MM.1S (cell line): Measurements from ENCODE around the gene SLC35B1.

Source experiments
- DNase-seq: peaks from one replicate; pipeline ENCODE4 v3.0.0-alpha.2; 2015
- H2AFZ ChIP-seq: fragments of 300-600 bp; sonication (generic); 2 replicates; pipeline ENCODE4 v1.6.0; 2016; ENCODE audit warnings: antibody characterized with exemption, low read length
- H3F3A ChIP-seq: fragments of 300-600 bp; sonication (generic); 2 replicates; pipeline ENCODE4 v1.6.1; 2016; ENCODE audit warnings: mild to moderate bottlenecking, antibody characterized with exemption, low read length, moderate library complexity, mixed read lengths; ENCODE audit not compliant: insufficient read depth
- H3K27ac ChIP-seq: fragments of 300-600 bp; sonication (generic); 2 replicates; pipeline ENCODE4 v1.5.1; 2016; ENCODE audit warnings: mild to moderate bottlenecking, low read length
- H3K27me3 ChIP-seq: fragments of 300-600 bp; sonication (generic); replicated peaks from 2 replicates; pipeline ENCODE4 v1.6.0; 2016; ENCODE audit warnings: low read length; ENCODE audit not compliant: insufficient read depth
- H3K36me3 ChIP-seq: fragments of 300-600 bp; sonication (generic); replicated peaks from 2 replicates; pipeline ENCODE4 v1.6.1; 2016; ENCODE audit warnings: mild to moderate bottlenecking, low read length, mixed read lengths; ENCODE audit not compliant: insufficient read depth
- H3K4me1 ChIP-seq: fragments of 300-600 bp; sonication (generic); 2 replicates; pipeline ENCODE4 v1.6.1; 2016; ENCODE audit warnings: low read length, mixed read lengths
- H3K4me2 ChIP-seq: fragments of 300-600 bp; sonication (generic); 2 replicates; pipeline ENCODE4 v1.6.0; 2016; ENCODE audit warnings: low read depth, low read length
- H3K4me3 ChIP-seq: fragments of 300-600 bp; sonication (generic); 2 replicates; pipeline ENCODE4 v1.5.1; 2016; ENCODE audit warnings: low read length, mixed read lengths
- H3K79me2 ChIP-seq: fragments of 300-600 bp; sonication (generic); 2 replicates; pipeline ENCODE4 v1.6.1; 2016; ENCODE audit warnings: mixed run types, low read length, mixed read lengths
- H3K9ac ChIP-seq: fragments of 300-600 bp; sonication (generic); 2 replicates; pipeline ENCODE4 v1.6.1; 2016; ENCODE audit warnings: low read length, mixed read lengths
- H3K9me2 ChIP-seq: fragments of 300-600 bp; sonication (generic); replicated peaks from 2 replicates; pipeline ENCODE4 v1.6.1; 2016; ENCODE audit warnings: mild to moderate bottlenecking, low read length, mixed read lengths; ENCODE audit not compliant: insufficient read depth
- H3K9me3 ChIP-seq: fragments of 300-600 bp; sonication (generic); replicated peaks from 2 replicates; pipeline ENCODE4 v1.6.1; 2016; ENCODE audit warnings: mild to moderate bottlenecking, low read length, mixed read lengths; ENCODE audit not compliant: insufficient read depth
- H4K20me1 ChIP-seq: fragments of 300-600 bp; sonication (generic); 2 replicates; pipeline ENCODE4 v1.6.1; 2016; ENCODE audit warnings: mild to moderate bottlenecking, low read length, moderate library complexity, mixed read lengths; ENCODE audit not compliant: insufficient read depth
- EZH2 ChIP-seq: fragments of 300-600 bp; sonication (generic); optimal IDR thresholded peaks from 2 replicates; pipeline ENCODE3; 2017; ENCODE audit warnings: low read depth, mild to moderate bottlenecking, antibody characterized with exemption, low read length, mixed read lengths
- EZH2phosphoT487 ChIP-seq: fragments of 300-600 bp; sonication (generic); IDR thresholded peaks from 2 replicates; pipeline ENCODE4 v1.6.1; 2018; ENCODE audit warnings: antibody characterized with exemption, low read length
- TF ChIP-seq, protein P1 (sequence below): fragments of 300-600 bp; sonication (generic); IDR thresholded peaks from 2 replicates; pipeline ENCODE4 v1.5.1; 2016; ENCODE audit warnings: antibody characterized with exemption, low read length, mixed read lengths

Gene SLC35B1

DNA sequence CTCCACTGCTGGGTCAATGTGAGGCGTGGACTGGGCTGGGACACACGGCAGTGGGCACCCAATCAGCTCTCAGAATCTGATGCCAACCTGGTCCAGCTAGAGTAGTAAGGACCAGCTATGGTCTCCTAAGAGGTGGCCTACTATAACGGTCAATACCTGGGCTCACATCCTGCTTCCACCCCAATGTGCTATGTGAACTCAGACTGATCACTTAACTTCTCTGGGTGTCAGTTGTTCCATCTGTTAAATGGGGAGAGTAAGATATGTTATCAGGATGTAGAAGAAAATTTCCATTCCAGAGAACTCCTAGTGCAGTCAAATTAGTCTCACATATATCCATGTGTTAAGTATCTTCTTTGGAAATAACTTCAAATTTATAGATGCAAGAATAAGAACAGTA, 42.0 kb upstream of the SLC35B1 start:
- H3K9ac ChIP-seq, result no peak overlapping the region
- no peaks in the 10 kb centered on the region for H3K9me2 ChIP-seq
- no peak overlapping the region for H3K4me3 ChIP-seq
- H3K4me2 ChIP-seq, result peak overlapping the region; percentile 92
- peaks cover 44% of the 10 kb centered on the region for H3F3A ChIP-seq
- H2AFZ ChIP-seq, result no peak overlapping the region
- no peaks in the 10 kb centered on the region for H3K27me3 ChIP-seq
- no peak for TF ChIP-seq EZH2
- TF ChIP-seq, protein P1, sequence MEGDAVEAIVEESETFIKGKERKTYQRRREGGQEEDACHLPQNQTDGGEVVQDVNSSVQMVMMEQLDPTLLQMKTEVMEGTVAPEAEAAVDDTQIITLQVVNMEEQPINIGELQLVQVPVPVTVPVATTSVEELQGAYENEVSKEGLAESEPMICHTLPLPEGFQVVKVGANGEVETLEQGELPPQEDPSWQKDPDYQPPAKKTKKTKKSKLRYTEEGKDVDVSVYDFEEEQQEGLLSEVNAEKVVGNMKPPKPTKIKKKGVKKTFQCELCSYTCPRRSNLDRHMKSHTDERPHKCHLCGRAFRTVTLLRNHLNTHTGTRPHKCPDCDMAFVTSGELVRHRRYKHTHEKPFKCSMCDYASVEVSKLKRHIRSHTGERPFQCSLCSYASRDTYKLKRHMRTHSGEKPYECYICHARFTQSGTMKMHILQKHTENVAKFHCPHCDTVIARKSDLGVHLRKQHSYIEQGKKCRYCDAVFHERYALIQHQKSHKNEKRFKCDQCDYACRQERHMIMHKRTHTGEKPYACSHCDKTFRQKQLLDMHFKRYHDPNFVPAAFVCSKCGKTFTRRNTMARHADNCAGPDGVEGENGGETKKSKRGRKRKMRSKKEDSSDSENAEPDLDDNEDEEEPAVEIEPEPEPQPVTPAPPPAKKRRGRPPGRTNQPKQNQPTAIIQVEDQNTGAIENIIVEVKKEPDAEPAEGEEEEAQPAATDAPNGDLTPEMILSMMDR, result no peak
- TF ChIP-seq EZH2phosphoT487, result no peak
- H3K4me1 ChIP-seq, result peaks cover 39% of the 10 kb centered on the region
- no peaks in the 10 kb centered on the region for H3K9me3 ChIP-seq
- H3K36me3 ChIP-seq, result no peaks in the 10 kb centered on the region; the same call in 1 of the 2 replicates
- no peaks in the 10 kb centered on the region for H4K20me1 ChIP-seq
- DNase-seq, result no peak
- peak overlapping the region; percentile 96; the same call in 1 of the 2 replicates for H3K27ac ChIP-seq
- H3K79me2 ChIP-seq, result peaks cover 82% of the 10 kb centered on the region

DNA sequence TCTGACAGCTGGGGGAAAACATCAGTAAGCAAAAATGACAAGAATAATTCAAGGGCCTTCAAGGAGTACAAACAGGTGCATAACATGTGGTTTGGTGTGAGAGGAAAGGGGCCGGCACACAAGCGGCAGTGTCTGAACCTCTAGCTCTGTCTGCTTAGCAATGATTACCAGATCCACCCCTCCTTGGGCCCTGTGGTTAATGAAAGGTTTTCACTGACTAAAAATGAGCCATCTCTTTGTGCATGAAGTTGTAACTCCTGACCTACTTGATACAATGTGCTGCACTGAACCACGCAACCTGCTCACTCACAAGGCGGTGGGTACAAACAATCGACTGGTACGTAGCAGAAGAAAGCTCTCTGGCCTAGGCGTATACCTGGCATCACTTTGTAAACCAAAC, 41.0 kb upstream of the SLC35B1 start:
- Histone ChIP-seq H3K4me2 (peak overlapping the region; percentile 92), H3K4me3 (no peak overlapping the region), H3K79me2 (peaks cover 82% of the 10 kb centered on the region), H3K4me1 (peaks cover 39% of the 10 kb centered on the region), H3K27me3 (no peaks in the 10 kb centered on the region), H3K27ac (peak overlapping the region; percentile 96), H2AFZ (no peak overlapping the region), H3K9ac (peak overlapping the region; percentile 89), H3K9me3 (no peaks in the 10 kb centered on the region), H3K9me2 (no peaks in the 10 kb centered on the region), H3K36me3 (no peaks in the 10 kb centered on the region; the same call in 1 of the 2 replicates), H4K20me1 (no peaks in the 10 kb centered on the region), H3F3A (peaks cover 44% of the 10 kb centered on the region)
- TF ChIP-seq EZH2phosphoT487, result no peak
- TF ChIP-seq, protein P1, result no peak
- no peak for TF ChIP-seq EZH2
- DNase-seq, result peak; percentile 93

DNA sequence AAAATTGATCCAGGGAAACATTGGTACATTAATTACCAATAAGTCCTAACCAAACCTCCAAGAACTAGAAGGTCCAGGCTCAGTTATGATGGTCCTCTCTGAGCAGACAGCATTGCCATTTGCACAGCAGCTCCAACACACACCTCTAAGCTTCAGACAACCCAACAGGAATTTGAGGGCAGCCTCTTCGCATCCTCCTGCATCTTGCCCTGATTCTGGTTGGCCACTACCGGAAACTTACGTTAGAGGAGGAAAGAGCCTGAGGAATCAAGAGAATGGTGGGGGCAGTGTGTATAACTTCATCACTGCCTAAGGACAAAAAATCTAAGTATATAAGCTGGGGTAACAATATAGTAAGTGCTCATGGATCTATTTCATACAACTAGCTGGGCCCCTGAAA, 40.5 kb upstream of the SLC35B1 start:
- H3K4me3 ChIP-seq, result peak overlapping the region; percentile 72; the same call in 1 of the 2 replicates
- peak; percentile 31 for DNase-seq
- H3K79me2 ChIP-seq, result peaks cover 80% of the 10 kb centered on the region
- no peaks in the 10 kb centered on the region for H3K9me2 ChIP-seq
- peak overlapping the region; percentile 89; the same call in 1 of the 2 replicates for H3K9ac ChIP-seq
- H3K4me2 ChIP-seq, result peak overlapping the region; percentile 92
- H2AFZ ChIP-seq, result no peak overlapping the region
- H3K36me3 ChIP-seq, result no peaks in the 10 kb centered on the region; the same call in 1 of the 2 replicates
- no peaks in the 10 kb centered on the region for H4K20me1 ChIP-seq
- TF ChIP-seq EZH2, result no peak
- TF ChIP-seq, protein P1, result no peak
- no peak for TF ChIP-seq EZH2phosphoT487
- H3K27me3 ChIP-seq, result no peaks in the 10 kb centered on the region
- peaks cover 40% of the 10 kb centered on the region for H3K4me1 ChIP-seq
- no peaks in the 10 kb centered on the region for H3K9me3 ChIP-seq
- peaks cover 44% of the 10 kb centered on the region for H3F3A ChIP-seq
- peak overlapping the region; percentile 96 for H3K27ac ChIP-seq
